Kidney capillary endothelial cell (primary cell): Measurements from ENCODE around the gene SVOP.
"Not testable (repeated sequence)": the region's sequence is repeated elsewhere in the genome, so short reads cannot be mapped to it uniquely, and the experiment has no call there.

Source experiments
- DNase-seq: peaks from one replicate; pipeline ENCODE4 v3.0.0-alpha.2; 2018; ENCODE audit warnings: low spot score

Gene SVOP, protein sequence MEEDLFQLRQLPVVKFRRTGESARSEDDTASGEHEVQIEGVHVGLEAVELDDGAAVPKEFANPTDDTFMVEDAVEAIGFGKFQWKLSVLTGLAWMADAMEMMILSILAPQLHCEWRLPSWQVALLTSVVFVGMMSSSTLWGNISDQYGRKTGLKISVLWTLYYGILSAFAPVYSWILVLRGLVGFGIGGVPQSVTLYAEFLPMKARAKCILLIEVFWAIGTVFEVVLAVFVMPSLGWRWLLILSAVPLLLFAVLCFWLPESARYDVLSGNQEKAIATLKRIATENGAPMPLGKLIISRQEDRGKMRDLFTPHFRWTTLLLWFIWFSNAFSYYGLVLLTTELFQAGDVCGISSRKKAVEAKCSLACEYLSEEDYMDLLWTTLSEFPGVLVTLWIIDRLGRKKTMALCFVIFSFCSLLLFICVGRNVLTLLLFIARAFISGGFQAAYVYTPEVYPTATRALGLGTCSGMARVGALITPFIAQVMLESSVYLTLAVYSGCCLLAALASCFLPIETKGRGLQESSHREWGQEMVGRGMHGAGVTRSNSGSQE

DNA sequence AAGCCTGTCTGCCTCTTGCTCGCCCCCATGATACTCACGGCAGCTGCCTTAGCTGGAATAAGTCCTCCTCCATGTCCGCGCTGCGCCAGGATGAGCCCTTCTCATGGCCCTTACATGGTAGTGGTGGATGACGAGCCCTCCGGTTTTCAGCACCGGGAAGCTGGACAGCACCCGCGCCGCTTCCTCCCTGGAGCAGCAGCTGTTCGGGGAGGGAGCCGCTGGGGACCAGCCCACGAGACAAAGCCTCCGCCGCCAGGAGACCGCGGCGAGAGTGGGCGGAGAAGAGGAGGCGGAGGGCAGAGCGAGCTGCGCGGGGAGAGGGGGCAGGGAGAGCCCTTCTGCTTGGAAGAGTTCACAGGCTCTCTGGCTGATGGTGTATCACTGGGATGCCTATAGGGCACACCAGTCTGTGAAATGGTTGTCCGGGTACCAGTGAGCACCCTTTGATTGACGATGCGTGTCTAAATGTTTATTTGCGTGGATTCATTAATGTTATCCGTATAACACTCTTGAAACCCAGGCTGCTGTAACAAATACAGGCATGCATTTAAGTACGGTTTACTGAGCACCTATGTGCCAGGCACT is at the start of gene SVOP:
Gene SVOP (minus strand): TSS at position 273 of the 585 bp plus-strand sequence. CDS start 200 bp downstream, at position 73.
- DNase-seq = peak; percentile 77

DNA sequence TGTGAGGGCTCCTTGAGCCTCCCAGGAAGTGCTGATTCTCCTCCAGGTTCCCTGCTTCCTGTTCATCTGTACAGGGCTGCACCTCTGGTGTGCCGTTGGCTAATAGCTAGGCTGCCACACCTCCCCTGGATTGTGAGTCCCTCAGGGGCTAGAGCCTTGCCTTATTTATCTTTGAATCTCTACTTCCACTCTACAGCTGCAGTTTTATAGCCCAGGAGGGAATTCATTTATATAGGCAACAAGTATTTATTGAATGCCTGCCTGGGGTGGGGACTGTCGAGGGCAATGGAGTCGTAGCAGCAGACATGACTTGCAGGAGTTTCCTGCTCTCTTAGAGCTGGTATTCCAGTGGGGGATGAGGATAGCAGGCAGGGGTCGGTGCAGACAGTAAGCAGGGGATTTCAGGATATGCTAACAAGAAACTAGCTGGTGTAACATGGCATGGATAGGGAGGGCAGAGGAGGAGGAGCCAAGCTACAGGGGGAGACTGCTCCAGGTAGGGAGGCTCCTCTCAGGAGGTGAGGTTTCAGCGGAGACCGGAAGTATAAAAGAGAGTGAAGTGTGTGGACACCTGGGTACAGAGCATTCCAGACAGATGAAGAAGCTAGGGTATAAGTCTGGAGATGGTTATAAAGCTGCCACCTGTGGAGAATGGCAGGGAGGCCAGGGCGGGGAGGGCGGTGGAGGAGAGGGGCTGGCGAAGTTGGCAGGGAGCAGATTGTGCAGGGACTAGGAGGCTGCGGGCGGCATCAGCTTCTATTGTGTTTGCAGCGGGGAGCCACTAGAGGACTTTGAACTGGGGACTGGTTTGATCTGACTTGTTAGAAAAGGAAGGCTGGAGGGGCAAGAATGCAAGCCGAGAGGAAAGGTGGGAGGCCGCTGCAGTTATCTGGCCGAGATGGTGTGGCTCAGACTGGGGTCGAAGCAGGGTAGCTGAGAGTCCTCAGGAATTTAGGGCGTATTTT is 48.7 kb upstream of the SVOP start:
- DNase-seq = no peak

DNA sequence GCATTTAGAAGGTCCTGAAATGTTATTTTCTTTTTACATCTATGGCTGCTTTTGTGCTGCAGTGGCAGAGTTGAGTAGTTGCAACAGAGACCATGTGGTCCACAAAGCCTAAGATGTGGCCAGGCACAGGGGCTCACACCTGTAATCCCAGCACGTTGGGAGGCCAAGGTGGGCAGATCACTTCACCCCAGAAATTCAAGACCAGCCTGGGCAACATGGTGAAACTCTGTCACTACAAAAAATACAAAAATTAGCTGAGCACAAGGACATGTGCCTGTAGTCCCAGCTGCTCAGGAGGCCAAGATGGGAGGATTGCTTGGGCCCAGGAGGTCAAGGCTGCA is 45.0 kb upstream of the SVOP start:
- DNase-seq = no peak

DNA sequence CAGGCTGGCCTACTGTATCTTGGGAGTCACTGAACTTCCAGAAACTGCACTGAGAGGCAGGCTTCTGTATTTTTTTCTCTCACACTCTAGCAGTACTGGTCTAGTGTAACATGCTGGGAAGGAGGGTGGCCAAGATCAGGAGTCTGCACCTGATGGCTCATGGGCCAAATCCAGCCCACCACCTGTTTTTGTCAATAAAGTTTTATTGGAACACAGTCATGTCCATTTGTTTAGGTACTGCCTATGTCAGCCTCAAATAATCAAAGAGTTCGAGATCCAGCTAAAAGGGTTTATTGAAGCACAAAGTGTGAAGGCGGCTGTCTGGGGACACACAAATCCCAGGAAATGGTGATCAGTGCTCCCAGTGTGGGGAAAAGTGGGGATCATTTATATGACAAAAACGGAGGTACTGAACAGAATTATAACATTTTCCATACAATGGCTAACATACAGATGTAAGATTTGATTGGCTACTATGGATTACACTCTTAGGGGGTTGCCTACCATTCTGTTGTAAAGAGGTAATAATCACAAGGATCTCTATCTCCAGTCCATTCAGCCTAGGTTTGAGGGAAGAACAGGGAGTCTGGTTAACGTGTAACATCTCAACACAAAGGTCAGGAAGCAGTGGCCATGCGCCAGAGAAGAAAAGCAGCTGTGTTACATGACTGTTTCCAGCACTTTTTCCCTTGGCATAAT is 44.4 kb upstream of the SVOP start:
- no peak for DNase-seq

DNA sequence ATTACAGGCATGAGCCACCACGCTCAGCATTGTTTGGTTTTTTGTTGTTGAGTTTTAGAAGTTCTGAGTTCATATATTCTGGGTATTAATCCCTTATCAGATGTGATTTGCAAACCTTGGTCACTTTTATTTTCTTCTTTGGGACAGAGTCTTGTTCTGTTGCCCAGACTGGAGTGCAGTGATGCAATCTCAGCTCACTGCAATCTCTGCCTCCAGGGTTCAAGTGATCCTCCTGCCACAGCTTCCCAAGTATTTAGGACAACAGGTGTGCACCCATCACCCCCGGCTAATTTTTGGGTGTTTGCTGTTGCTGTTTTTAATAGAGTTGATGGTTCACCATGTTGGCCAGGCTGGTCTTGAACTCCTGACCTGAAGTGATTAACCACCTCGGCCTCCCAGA is 43.3 kb upstream of the SVOP start:
- DNase-seq = no peak

DNA sequence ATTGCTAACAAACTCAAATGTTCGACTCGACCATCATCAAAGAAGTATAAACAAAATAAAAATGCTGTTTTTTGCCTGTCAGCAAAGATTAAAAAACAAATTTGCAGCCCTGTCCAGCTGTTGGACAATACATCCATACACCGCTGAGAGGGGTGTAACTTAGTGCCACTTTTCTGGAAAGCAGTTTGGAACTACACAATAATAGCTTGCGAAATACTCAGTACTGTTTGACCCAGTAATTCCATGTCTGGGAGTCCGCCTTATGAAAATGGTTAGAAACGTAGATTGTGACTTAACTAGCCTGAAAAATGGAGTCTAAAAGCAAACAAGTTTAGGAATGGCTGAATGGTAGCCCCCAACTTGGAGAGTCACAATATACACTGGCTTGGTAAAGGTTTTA is 37.9 kb upstream of the SVOP start:
- no peak for DNase-seq

DNA sequence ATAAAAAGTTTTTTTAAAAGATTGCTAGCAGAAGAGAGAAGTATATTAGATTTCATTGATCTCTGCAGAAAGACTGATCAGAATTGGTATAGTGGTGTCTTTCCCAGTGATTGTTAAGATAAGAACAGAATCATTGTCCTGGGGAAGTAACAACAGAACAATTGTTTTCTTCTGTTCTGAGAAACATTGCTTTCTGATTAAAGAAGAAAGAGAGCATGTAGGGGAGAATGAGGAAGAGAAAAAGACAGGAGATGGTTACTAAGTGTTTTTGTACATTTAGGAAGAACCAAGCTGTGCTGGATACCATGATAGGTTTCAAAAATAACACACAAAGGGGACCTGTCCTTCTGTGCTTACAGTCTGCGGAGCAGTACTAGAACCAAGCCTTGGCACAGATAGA is 36.5 kb upstream of the SVOP start:
- DNase-seq = no peak

DNA sequence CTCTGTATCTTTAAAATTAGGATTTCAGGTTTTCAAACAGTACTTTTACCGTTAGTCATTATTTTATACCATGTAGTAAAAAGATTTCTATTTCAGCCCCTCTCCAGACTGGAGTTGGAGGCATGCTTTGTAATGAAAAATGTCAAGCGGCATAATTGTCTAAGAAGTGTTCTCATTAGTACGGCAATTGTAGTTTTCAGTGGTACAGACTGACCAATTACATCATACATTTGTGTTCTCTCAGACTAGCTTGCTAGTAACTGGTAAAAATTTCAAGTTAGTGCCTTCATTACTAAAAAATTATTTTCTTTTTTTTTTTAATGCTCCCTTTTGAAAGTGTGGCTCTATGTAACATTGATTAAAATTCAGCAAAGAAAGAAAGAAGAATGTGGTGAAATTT is 36.0 kb upstream of the SVOP start:
- DNase-seq = no peak

DNA sequence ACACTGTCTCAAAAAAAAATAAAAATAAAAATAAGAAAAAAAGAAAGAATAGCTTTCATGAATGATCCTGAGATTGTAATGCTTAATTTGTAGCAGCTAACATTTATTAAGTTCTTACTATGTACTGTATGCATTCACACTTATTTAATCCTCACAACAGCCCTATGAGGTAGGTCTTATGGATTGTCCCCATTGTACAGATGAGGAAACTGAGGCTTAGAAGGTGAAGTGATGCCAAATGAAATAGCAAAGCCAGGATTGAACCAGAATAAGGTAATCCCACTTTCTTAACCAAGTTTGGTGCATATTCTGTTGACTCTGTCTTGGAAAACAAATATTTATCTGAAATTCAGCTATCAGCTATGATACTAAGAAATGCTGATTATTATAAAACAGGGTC is 33.7 kb upstream of the SVOP start:
- DNase-seq = no peak

DNA sequence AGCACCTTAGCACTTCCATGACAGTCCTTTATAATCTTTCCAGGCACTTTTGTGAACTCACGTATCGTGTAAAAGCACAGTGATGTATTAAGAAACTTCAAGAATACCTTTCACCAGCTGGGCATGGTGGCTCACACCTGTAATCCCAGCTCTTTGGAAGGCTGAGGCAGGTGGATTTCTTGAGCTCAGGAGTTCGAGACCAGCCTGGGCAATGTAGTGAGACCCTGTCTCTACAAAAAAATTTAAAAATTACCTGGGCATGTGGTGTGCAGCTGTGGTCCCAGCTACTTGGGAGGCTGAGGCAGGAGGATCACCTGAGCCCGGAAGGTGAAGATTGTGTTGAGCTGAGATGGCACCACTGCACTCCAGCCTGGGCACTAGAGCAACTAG is 33.3 kb upstream of the SVOP start:
- not testable (repeated sequence) for DNase-seq

DNA sequence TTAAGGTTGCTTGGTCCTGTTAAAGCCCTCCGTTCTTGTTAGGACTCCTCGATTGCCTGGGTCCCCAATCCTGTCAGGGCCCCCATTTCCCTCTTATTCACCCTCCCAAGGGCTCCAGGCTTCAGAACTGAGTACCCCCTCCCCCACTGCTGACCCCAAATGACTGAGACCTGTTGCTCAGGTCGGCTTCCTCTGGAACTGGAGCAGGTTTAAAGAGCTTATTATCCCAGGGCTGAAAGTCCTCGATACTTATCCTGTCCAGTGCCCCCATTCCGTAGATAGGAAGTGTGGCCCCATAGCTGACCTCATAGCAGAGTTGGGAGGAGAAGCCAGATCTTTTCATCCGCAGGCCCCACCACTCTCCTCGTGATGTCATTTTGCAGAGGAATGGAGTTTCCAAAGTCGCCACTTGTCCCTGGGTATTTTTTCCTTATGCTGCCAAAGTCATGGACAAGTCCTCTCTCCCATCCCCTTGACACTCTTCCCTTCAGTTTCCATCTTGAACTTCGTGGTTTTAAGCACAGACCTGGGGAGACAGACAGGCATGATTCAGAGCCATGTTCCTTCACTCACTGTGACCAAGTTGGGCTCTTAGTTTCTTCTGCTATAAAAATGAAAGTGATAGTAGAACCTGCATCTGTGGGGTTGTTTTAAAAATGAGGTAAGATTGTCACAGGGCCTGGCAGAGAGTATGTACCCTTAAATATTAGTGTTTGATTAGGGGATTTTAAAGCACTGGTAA is 32.7 kb upstream of the SVOP start:
- peak; percentile 4 for DNase-seq

DNA sequence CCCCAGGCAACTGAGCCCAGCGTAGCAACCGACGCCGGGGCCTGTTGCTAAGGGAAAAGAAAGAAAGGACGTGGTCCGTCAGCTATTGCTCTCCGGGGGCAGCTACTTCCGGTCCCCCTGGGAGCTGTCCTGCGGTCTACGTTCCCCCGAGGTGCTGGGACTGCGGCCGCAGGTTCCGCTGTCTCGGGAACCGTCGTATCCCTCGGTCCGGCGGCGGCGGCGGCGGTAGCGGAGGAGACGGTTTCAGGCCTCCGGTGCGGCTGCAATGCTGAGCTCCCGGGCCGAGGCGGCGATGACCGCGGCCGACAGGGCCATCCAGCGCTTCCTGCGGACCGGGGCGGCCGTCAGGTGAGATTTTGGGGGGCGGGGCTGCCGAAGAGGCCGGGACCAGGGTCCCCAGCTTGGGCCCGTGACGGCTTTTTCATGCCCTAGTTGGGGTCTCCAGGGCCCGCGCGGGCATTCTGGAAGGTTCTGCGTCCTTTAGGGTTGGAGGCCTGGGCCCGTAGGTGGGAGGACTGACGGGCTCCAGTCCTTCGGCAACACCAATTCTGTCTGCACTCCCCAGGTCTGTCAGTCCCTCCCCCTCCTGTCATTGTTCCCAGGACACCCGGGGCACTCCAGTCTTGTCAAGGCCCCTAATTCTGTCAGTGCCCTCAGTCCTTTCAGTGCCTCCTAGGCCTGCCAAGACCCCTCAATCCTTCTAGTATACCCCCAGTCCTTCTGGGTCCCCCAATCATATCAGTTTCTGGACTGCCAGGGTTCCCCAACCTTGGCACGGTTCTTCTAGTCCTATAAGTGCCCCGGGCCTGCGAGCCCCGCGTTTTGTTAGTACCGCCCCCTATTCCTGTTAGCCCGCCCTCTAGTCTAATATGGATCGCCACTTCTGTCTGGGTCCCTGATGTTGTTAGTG is 31.8 kb upstream of the SVOP start, which contains the start of gene USP30:
Gene USP30 (plus strand): TSS at position 163 of the 910 bp plus-strand sequence. CDS start 103 bp downstream, at position 266.
- peak; percentile 75 for DNase-seq

DNA sequence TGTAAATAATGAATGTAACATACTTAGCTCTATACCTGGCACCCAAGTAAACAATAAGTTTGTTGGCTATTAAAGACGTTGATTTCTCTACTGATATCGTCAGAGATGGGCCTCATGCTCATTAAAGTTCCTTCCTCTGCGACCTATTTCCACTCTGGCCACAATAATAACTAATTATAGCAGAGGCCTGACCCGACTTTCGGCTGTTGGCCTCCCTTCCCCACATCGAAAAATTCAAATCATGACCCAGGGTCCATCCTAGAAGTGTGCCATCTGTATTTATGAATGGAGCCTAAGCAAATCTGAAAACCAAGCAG is 31.2 kb upstream of the SVOP start:
- peak; percentile 3 for DNase-seq

DNA sequence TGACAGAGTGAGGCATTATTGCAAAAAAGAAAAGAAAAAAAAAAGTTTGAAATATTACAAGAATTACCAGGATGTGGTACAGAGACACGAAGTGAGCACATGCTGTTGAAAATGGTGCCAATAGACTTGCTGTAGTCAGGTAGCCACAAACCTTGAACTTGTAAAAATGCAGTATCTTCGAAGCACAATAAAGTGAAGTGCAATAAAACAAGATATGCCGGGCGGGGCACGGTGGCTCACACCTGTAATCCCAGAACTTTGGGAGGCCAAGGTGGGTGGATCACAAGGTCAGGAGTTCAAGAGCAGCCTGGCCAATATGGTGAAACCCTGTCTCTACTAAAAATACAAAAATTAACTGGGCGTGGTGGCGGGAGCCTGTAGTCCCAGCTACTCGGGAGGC is 28.9 kb upstream of the SVOP start:
- not testable (repeated sequence) for DNase-seq

DNA sequence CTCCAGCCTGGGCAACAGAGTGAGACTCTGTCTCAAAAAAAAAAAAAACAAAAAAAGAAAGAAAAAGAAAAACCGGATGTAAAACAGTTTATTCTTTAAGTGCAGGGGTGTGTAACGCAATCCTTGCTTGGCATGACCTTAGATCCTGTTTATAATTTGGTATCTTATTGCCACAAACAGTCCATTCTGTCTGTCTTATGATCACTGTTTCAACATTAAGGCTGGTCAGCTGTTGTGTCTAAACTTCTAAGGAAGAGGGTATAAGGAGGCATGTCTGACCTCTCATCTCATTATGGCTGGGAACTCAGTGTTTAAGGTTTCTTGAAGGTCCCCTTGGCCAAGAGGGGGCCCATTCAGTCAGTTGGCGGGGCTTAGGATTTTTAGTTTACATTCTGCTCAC is 27.8 kb upstream of the SVOP start:
- not testable (repeated sequence) for DNase-seq

DNA sequence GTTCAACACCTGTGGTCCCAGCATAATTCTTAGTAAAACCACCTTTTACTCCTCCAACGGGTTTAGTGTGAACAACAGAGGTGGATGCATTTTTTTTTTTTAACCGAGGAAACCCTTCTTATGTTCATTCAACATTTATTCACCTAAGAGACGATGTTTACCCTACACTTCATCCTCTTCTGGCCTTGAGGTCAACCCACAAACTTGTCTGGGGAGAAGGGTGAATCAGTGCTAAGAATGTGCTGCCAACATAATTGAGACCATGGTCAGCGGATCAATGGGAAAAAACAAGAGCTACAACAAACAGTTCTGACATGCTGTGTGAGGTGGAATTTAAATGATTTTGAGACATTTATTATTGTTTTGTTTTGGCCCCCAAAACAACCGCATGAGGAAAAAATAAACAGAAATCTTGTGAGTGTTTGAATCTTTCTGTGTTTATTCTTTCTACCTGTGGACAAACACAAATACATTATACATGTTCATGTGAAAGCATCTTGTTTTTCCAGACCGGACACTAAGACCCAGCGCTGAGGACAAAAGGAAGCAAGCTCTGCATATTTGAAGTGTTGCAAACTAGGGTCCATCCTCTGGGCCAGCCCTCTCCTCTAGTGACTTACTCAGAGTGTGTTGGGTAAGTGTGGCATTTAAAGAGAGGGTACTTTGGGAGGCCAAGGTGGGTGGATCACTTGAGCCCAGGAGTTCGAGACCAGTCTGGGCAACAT is 26.4 kb upstream of the SVOP start:
- DNase-seq = no peak

DNA sequence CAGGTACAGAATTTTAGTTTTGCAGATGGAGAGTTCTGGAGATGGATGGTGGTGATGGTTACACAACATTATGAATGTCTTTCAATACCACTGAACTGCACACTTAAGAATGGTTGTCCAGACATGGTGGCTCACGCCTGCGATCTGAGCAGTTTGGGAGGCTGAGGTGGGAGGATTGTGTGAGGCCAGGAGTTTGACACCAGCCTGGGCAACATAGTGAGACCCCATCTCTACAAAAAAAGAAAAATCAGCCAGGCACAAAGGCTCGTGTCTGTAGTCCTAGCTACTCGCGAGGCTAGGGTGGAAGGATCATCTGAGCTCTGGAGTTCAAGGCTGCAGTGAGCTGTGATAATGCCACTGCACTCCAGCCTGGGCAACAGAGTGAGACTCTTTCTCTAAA is 23.4 kb upstream of the SVOP start:
- no peak for DNase-seq

DNA sequence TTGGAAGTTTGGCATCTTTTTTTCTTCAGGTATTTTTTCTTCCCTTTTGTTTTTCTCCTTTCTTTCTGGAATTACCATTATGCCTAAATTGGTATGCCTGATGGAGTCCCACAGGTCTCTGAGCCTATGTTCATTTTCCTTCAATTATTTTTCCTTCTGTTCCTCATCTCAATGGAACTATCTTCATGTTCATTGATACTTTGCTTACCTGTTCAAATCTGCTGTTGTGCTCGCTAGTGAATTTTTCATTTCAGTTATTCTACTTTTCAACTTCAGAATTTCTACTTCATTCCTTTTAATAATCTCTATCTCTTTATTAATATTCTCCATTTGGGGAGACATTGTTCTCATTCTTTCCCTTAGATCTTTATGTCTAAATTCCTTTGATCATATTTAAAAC is 16.1 kb upstream of the SVOP start:
- DNase-seq = no peak
